GM19372 (cell line): ENCODE data around the gene MAST4.
"Not testable (repeated sequence)": the region's sequence is repeated elsewhere in the genome, so short reads cannot be mapped to it uniquely, and the experiment has no call there.

Experiments used
- ATAC-seq: cut with Tn5 transposase; IDR thresholded peaks from one replicate; pipeline ENCODE4 v1.9.1; 2021; ENCODE audit warnings: mild to moderate bottlenecking, low read depth, moderate library complexity; ENCODE audit not compliant: unreplicated experiment

MAST4 gene

DNA sequence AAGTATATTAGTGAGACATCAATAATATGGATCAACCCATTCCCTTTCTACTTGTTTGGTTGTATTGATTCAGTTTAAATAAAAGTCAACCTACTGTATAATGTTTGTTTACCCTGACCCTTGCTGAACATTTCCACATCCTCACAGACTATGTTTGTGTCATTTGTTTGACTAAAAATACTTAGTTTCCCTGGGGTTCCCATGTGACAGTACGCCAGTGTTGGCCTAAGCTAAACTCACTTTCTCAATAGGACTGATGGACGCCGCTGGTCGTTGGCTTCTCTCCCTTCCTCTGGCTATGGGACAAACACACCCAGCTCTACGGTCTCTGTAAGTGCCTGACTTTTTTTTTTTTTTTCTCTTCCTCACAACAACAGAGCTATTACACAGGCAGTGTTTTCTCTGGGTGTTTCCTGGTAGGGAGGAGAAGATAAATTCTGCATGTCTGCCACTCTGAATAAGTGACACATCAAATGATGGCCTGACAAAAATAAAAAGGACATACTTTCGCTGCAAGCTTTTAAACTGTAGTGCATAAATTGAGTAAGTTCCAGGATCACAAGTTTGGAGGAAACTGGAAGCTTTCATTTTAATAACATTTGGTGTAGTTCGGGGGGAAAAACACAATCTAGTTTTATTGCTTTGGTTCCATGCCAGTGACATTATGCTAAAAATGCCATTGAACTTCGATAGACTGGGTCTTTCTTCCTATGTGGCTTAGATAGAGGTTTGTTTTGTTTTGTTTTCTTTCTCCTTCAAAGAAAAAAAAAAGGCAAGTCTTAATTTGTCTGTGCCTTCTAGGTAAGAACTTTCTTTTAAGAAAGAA lies 499.4 kb downstream of the MAST4 start:
- no peak for ATAC-seq

DNA sequence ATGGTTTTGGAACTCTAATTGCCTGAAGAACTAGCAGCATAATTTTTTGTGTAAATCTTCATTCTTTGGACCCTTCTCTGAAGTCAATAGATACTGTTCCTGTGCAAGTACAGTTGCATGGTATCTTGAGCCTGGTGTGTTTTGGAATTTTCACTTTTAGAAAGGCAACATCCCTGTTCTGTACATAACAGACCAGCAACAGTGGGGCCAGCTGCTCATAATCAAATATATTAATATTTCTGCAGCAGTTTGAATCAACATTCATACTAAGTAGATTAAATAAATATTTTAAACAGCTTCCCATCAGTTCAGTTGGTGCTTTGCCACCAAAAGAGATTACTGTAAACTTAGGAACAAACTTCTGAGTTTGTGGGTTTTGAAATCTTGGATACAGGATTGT lies 502.5 kb downstream of the MAST4 start:
- ATAC-seq: no peak

DNA sequence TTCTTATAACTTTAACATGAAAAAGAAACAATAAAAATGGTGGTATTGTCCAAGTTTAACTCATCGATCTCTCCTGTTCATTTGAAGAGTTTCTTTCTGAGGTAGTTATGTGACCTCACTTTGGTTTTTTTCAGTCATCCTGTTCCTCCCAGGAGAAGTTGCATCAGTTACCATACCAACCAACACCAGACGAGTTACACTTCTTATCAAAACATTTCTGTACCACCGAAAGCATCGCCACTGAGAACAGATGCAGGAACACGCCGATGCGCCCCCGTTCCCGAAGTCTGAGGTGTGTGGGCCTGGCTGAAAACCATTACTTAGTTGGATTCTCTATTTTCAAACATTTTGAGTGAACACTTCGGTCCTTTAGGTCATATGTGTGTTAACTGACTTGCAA lies 504.1 kb downstream of the MAST4 start:
- ATAC-seq: no peak

- no peak for ATAC-seq
These were observed 506.5 kb downstream of the MAST4 start for GRCh38 chr5:67102708-67103107.

DNA sequence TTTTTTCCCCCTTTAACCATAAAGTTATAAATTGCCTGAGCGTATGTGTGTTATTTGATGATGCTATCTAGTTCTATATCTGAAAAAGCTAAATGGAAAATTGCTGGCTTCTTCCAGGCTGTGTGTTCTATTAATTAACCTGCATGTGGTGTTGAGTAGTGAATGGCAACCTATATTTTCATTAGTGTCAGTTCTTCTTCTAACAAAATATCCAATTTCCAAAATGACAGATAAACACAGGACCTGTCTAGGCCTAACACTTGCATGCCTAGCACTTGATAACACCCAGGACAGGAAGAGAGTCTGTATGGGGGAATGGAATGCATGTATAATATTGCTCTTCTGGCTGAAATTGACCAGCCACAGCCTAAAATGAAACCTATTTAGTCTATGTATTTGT lies 508.7 kb downstream of the MAST4 start:
- ATAC-seq: no peak

DNA sequence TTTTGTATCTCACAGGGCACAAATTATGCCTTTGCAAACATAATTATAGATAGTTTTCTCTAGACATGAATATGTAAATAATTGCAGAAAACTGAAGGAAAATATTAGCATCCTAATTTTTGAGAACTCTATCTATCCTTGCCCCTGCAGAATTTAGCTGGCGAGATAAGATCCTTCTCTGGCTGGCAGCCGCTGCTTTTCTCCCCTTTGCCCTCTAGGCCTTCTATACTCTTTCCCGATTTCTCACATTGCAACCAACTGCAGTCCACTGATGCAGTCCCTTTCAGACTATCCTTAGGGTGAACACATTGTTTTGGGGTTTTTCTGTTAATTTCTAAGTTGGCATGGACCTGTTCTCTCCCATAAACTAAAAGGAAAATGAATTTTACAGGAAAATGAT lies 509.1 kb downstream of the MAST4 start:
- no peak for ATAC-seq

GRCh38 chr5:67106626-67107342 lies 510.6 kb downstream of the MAST4 start:
- ATAC-seq: no peak

DNA sequence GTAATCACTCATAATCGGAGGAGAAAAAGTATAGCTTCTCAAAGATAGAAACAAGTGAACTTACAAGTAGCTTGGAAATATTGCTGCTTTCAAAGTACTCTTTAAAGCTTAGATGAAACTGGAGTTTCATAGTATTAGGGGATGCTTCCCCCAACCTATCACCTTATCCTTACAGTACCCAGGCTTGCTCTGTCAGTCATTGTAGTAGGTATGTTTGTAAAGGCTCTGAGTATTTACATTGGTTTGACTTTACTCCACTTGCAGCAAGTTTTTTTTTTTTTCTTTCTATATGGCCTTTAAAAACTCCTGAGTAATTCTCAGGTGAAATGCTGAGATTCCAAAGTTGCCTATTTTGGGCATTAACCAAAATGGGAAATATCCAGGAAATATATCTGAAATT lies 515.6 kb downstream of the MAST4 start:
- ATAC-seq: no peak

GRCh38 chr5:67115246-67115645 lies 519.1 kb downstream of the MAST4 start:
- no peak for ATAC-seq

- no peak for ATAC-seq
These were observed 519.6 kb downstream of the MAST4 start for GRCh38 chr5:67115817-67116216.

DNA sequence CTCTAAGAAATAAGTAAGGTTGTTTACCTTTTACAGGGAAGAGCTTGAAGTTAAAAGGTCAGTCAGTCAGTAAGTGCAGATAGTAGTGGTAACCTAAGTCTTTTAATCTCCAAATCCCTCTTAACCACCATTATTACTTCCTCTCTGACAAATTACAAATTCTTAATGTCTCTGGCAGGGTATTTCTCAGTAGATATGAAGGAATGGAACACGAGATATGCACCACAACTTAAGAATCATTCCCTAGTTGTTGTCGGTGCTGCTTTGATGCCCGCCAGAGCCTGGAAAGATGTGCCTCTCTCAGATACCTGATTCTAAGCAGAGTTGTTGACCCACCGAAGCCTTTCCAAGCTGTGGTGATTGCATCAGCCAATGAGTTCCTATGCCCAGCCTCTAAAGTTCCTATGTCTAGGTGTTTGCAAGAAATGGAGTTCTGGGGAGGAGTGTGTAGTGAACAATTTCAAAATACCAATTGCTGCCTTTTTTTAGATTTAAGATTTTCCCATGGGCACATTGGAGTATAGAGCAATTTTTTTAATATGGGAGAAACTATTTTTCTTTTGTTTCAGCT lies 521.9 kb downstream of the MAST4 start:
- no peak for ATAC-seq

GRCh38 chr5:67119010-67119409 lies 522.8 kb downstream of the MAST4 start:
- no peak for ATAC-seq

- no peak for ATAC-seq
These were observed 523.8 kb downstream of the MAST4 start for GRCh38 chr5:67120032-67120431.

DNA sequence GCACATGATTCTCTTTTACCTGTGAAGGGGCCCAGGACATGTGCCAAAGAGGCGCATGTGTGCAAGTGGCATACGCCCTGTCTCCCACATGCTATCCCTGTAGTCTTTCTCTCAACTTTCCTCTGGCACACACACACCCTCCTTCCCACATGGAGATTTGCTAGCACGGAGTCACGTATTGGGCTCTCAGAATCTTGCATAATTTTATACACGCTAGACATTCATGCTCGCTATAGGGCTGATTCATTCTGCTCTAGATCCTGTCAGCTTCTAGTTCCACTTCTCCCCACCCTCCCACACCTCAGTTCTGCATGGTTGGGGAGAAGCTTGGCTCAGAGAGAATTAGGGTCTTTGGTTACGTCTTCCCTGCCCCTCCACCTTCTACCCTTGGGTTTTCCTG lies 527.6 kb downstream of the MAST4 start:
- ATAC-seq: no peak

GRCh38 chr5:67124556-67124955 lies 528.4 kb downstream of the MAST4 start:
- no peak for ATAC-seq

- ATAC-seq: not testable (repeated sequence)
These were observed 531.2 kb downstream of the MAST4 start for GRCh38 chr5:67127347-67127895.

DNA sequence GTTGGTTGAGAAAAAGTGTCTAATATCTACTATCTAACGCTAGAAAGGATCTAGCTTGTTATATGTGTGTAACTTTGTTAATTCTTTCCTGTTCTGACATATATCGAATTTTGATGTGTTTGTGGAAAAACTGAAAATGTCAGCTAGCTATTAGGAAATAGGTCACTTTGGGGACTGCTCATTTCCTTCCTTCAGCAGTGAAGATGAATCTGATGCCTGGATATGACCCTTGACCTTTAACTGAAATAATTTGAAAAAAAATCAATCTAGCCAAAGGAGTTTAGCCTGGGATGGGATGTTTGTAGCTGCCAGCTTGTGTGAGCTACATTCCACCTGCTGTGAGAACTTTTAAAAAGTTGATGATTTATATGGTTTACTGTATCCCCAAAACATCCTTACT lies 533.6 kb downstream of the MAST4 start:
- no peak for ATAC-seq

GRCh38 chr5:67133217-67133616 lies 537.0 kb downstream of the MAST4 start:
- no peak for ATAC-seq

- no peak for ATAC-seq
These were observed 537.6 kb downstream of the MAST4 start for GRCh38 chr5:67133776-67134175.

GRCh38 chr5:67135381-67135984 lies 539.3 kb downstream of the MAST4 start:
- ATAC-seq: no peak

GRCh38 chr5:67139030-67139429 lies 542.8 kb downstream of the MAST4 start:
- no peak for ATAC-seq
